GM12865 (cell line): ENCODE measurements around the gene FERMT2.

Experiments
- DNase-seq: peaks from one replicate; pipeline ENCODE4 v3.0.0; 2010; ENCODE audit warnings: low read depth
- H3K4me3 ChIP-seq: 2 replicates; pipeline ENCODE4 v1.5.1; 2011; ENCODE audit warnings: mild to moderate bottlenecking, low read depth, low read length, control low read depth
- CTCF ChIP-seq: IDR thresholded peaks from 2 replicates; pipeline ENCODE4 v1.5.1; 2011; ENCODE audit warnings: low read length, control low read depth, low read depth, inconsistent platforms; ENCODE audit not compliant: insufficient read depth; ENCODE audit errors: missing control alignments

Gene FERMT2

GRCh38 chr14:52861403-52861802 is 89.4 kb downstream of the FERMT2 start:
- no peak for TF ChIP-seq CTCF
- H3K4me3 ChIP-seq, result no peak overlapping the region
- no peak for DNase-seq

GRCh38 chr14:52860910-52861309 is 89.9 kb downstream of the FERMT2 start:
- TF ChIP-seq CTCF, result no peak
- no peak for DNase-seq
- no peak overlapping the region for H3K4me3 ChIP-seq

- TF ChIP-seq CTCF, result no peak
- H3K4me3 ChIP-seq, result no peak overlapping the region
Measured at GRCh38 chr14:52860209-52860608, 90.6 kb downstream of the FERMT2 start.

GRCh38 chr14:52856139-52856538 is 94.7 kb downstream of the FERMT2 start:
- no peak overlapping the region for H3K4me3 ChIP-seq
- DNase-seq, result no peak
- TF ChIP-seq CTCF, result no peak

More at GRCh38 chr14:52860209-52860608, 90.6 kb downstream of the FERMT2 start:
- no peak for DNase-seq

- DNase-seq, result no peak
- TF ChIP-seq CTCF, result no peak
- no peak overlapping the region for H3K4me3 ChIP-seq
Measured at GRCh38 chr14:52853522-52853854, 97.4 kb downstream of the FERMT2 start.

- DNase-seq, result no peak
- no peak for TF ChIP-seq CTCF
- no peak overlapping the region for H3K4me3 ChIP-seq
Measured at GRCh38 chr14:52852810-52853521, 97.9 kb downstream of the FERMT2 start.

GRCh38 chr14:52850451-52850909 is 100.4 kb downstream of the FERMT2 start:
- H3K4me3 ChIP-seq, result no peak overlapping the region
- TF ChIP-seq CTCF, result no peak
- DNase-seq, result no peak
